IPS-18a (cell line): ENCODE data around the gene ASCL3.

Source experiments
- H3K27ac ChIP-seq: one replicate; pipeline ENCODE4 v1.5.1; 2013; ENCODE audit warnings: low read length
- H3K27me3 ChIP-seq: one replicate; pipeline ENCODE4 v1.6.1; 2013; ENCODE audit warnings: mild to moderate bottlenecking, low read length; ENCODE audit not compliant: control insufficient read depth, insufficient read depth
- H3K36me3 ChIP-seq: one replicate; pipeline ENCODE4 v1.6.1; 2013; ENCODE audit warnings: low read depth, low read length; ENCODE audit not compliant: control insufficient read depth
- H3K4me1 ChIP-seq: one replicate; pipeline ENCODE4 v1.6.1; 2013; ENCODE audit warnings: low read depth, low read length; ENCODE audit not compliant: control insufficient read depth
- H3K4me3 ChIP-seq: one replicate; pipeline ENCODE4 v1.5.1; 2013; ENCODE audit warnings: low read length
- H3K9ac ChIP-seq: one replicate; pipeline ENCODE4 v1.6.1; 2013; ENCODE audit warnings: mild to moderate bottlenecking, low read length, moderate library complexity
- H3K9me3 ChIP-seq: one replicate; pipeline ENCODE4 v1.6.1; 2013; ENCODE audit warnings: low read depth, low read length; ENCODE audit not compliant: control insufficient read depth

ASCL3 gene

GRCh38 chr11:8971196-8971923 is 28.5 kb upstream of the ASCL3 start:
- H3K4me1 ChIP-seq: no peaks in the 10 kb centered on the region

GRCh38 chr11:8967184-8967583 is 24.4 kb upstream of the ASCL3 start:
- H3K36me3 ChIP-seq: no peaks in the 10 kb centered on the region

More at GRCh38 chr11:8971196-8971923, 28.5 kb upstream of the ASCL3 start:
- Histone ChIP-seq H3K36me3 (no peaks in the 10 kb centered on the region), H3K9ac (no peak overlapping the region), H3K9me3 (no peaks in the 10 kb centered on the region), H3K27ac (no peak overlapping the region), H3K4me3 (no peak overlapping the region), H3K27me3 (no peaks in the 10 kb centered on the region)

GRCh38 chr11:8964324-8965320 is 21.8 kb upstream of the ASCL3 start, which contains the start of gene TMEM9B:
Gene TMEM9B (minus strand): TSS chr11:8964442. CDS start chr11:8964313, 129 bp downstream.
- Histone ChIP-seq H3K4me3 (peak within 1 kb of the TSS; percentile 75), H3K36me3 (no peaks in the 10 kb centered on the region), H3K4me1 (peaks cover 3% of the 10 kb centered on the region), H3K27ac (no peak within 1 kb of the TSS), H3K27me3 (no peaks in the 10 kb centered on the region), H3K9ac (peak within 1 kb of the TSS; percentile 63), H3K9me3 (no peaks in the 10 kb centered on the region)

More at GRCh38 chr11:8967184-8967583, 24.4 kb upstream of the ASCL3 start:
- Histone ChIP-seq H3K27ac (no peak overlapping the region), H3K4me1 (peaks cover 3% of the 10 kb centered on the region), H3K9ac (no peak overlapping the region), H3K27me3 (no peaks in the 10 kb centered on the region), H3K4me3 (no peak overlapping the region), H3K9me3 (no peaks in the 10 kb centered on the region)

GRCh38 chr11:8963569-8964323 is 20.9 kb upstream of the ASCL3 start:
- Histone ChIP-seq H3K27me3 (no peaks in the 10 kb centered on the region), H3K9ac (peak overlapping the region; percentile 63), H3K36me3 (no peaks in the 10 kb centered on the region), H3K9me3 (no peaks in the 10 kb centered on the region), H3K4me3 (peak overlapping the region; percentile 75), H3K27ac (no peak overlapping the region), H3K4me1 (peaks cover 5% of the 10 kb centered on the region)

- Histone ChIP-seq H3K9me3 (no peaks in the 10 kb centered on the region), H3K27ac (no peak overlapping the region), H3K9ac (no peak overlapping the region), H3K36me3 (no peaks in the 10 kb centered on the region), H3K4me3 (no peak overlapping the region), H3K4me1 (peaks cover 5% of the 10 kb centered on the region), H3K27me3 (no peaks in the 10 kb centered on the region)
These were observed 20.0 kb upstream of the ASCL3 start for GRCh38 chr11:8962841-8963240.

GRCh38 chr11:8961401-8961800 is 18.6 kb upstream of the ASCL3 start:
- H3K36me3 ChIP-seq: no peaks in the 10 kb centered on the region
- no peak overlapping the region for H3K9ac ChIP-seq
- no peaks in the 10 kb centered on the region for H3K9me3 ChIP-seq
- no peak overlapping the region for H3K4me3 ChIP-seq
- peaks cover 5% of the 10 kb centered on the region for H3K4me1 ChIP-seq
- H3K27me3 ChIP-seq: no peaks in the 10 kb centered on the region
- H3K27ac ChIP-seq: no peak overlapping the region

GRCh38 chr11:8959546-8960166 is 16.8 kb upstream of the ASCL3 start:
- no peaks in the 10 kb centered on the region for H3K36me3 ChIP-seq
- peaks cover 3% of the 10 kb centered on the region for H3K4me1 ChIP-seq
- no peaks in the 10 kb centered on the region for H3K27me3 ChIP-seq
- no peak overlapping the region for H3K27ac ChIP-seq
- no peak overlapping the region for H3K9ac ChIP-seq
- H3K9me3 ChIP-seq: no peaks in the 10 kb centered on the region
- H3K4me3 ChIP-seq: no peak overlapping the region

- Histone ChIP-seq H3K27ac (no peak overlapping the region), H3K27me3 (no peaks in the 10 kb centered on the region), H3K9me3 (no peaks in the 10 kb centered on the region), H3K36me3 (peaks cover 4% of the 10 kb centered on the region), H3K4me3 (no peak overlapping the region), H3K9ac (no peak overlapping the region), H3K4me1 (peaks cover 3% of the 10 kb centered on the region)
These were observed 14.0 kb upstream of the ASCL3 start for GRCh38 chr11:8956860-8957259.

GRCh38 chr11:8948886-8949285 is 6.1 kb upstream of the ASCL3 start:
- Histone ChIP-seq H3K27me3 (no peaks in the 10 kb centered on the region), H3K9ac (no peak overlapping the region), H3K27ac (no peak overlapping the region), H3K36me3 (peaks cover 3% of the 10 kb centered on the region), H3K4me3 (no peak overlapping the region), H3K4me1 (no peaks in the 10 kb centered on the region), H3K9me3 (no peaks in the 10 kb centered on the region)

- H3K9ac ChIP-seq: no peak overlapping the region
- no peak overlapping the region for H3K4me3 ChIP-seq
- no peaks in the 10 kb centered on the region for H3K9me3 ChIP-seq
- no peaks in the 10 kb centered on the region for H3K4me1 ChIP-seq
- H3K27ac ChIP-seq: no peak overlapping the region
- H3K27me3 ChIP-seq: no peaks in the 10 kb centered on the region
- no peaks in the 10 kb centered on the region for H3K36me3 ChIP-seq
These were observed 4.6 kb upstream of the ASCL3 start for GRCh38 chr11:8947230-8947943.
